Tibial nerve (tissue), 4 donors: ENCODE data around the gene CREB3. TPM values are rescaled to one million over a fixed set of nuclear protein-coding genes. Genes with fewer than 3 reads are reported as not detected.

Experiments
- DNase-seq, 2 donors: peaks; one replicate each; pipeline ENCODE4 v3.0.0-alpha.2; 2019; ENCODE audit warnings: low spot score in 2 of 2
- H3K27ac ChIP-seq, 4 donors: fragments of 200-600 bp; sonication (generic) in 3 of 4; one replicate each; pipeline ENCODE4 v1.5.1; 2017 to 2019; ENCODE audit warnings: mild to moderate bottlenecking in 1 of 4
- H3K27me3 ChIP-seq, 2 donors: fragments of 200-600 bp; sonication (generic) in 1 of 2; one replicate each; pipeline versions ENCODE4 v1.5.1 to v1.6.0; 2017 to 2019
- H3K36me3 ChIP-seq, 3 donors: fragments of 200-600 bp; sonication (generic); one replicate each; pipeline ENCODE4 v1.5.1; 2018 to 2019
- H3K4me1 ChIP-seq, 4 donors: fragments of 200-600 bp; sonication (generic) in 3 of 4; one replicate each; pipeline ENCODE4 v1.5.1; 2017 to 2019
- H3K4me3 ChIP-seq, 4 donors: fragments of 200-600 bp; sonication (generic) in 3 of 4; one replicate each; pipeline ENCODE4 v1.5.1; 2017 to 2019; ENCODE audit warnings: mild to moderate bottlenecking in 1 of 4, moderate library complexity in 1 of 4
- H3K9me3 ChIP-seq, 4 donors: fragments of 200-600 bp; sonication (generic) in 3 of 4; one replicate each; pipeline ENCODE4 v1.5.1; 2017 to 2019
- CTCF ChIP-seq, 5 experiments: fragments of 200-600 bp in 3 of 5; fragments of 450-650 bp in 2 of 5; sonication (generic) in 3 of 5; IDR thresholded peaks; one replicate each; pipeline ENCODE4 v1.5.1; 2016 to 2019; ENCODE audit warnings: antibody characterized with exemption in 5 of 5, mild to moderate bottlenecking in 3 of 5, moderate library complexity in 2 of 5
- EP300 ChIP-seq, 2 donors: sonication (generic); formaldehyde crosslinking; IDR thresholded peaks; one replicate each; pipeline ENCODE4 v1.6.1; 2017; ENCODE audit warnings: antibody characterized with exemption in 2 of 2, mild to moderate bottlenecking in 1 of 2
- POLR2A ChIP-seq, 2 donors: fragments of 450-650 bp; IDR thresholded peaks; one replicate each; pipeline ENCODE4 v1.6.1; 2017; ENCODE audit warnings: antibody characterized with exemption in 2 of 2, mild to moderate bottlenecking in 2 of 2, moderate library complexity in 2 of 2
- WGBS, 2 donors: methylation state at CpG; one replicate each; pipeline ENCODE4 v1.1.5; 2018; 5-methylcytosine and 5-hydroxymethylcytosine counted together
- total RNA-seq, 4 donors: library from RNA; depleted of rRNA; stranded (reverse); fragments of >200 nt; gene quantifications; one replicate each; pipeline ENCODE4 v1.1.0, GENCODE V29; 2016

CREB3 gene
- total RNA-seq, 4 donors from 2014 or later = 41.6 to 70.1 (median 53.5) TPM

- Histone ChIP-seq H3K4me1 (peaks cover 0 to 32% (median 27%) of the 10 kb centered on the region in 4 donors), H3K9me3 (no peaks in the 10 kb centered on the region), H3K27ac (no peak overlapping the region), H3K36me3 (peaks cover 0 to 61% (median 16%) of the 10 kb centered on the region in 3 donors), H3K27me3 (no peaks in the 10 kb centered on the region), H3K4me3 (no peak overlapping the region)
- DNase-seq = no peak
- 85 to 91% methylated on average over 8 of the region's 8 CpGs for WGBS, 2 donors
- no peak for TF ChIP-seq POLR2A (IDR thresholded peaks at IDR 0.05)
- no peak for TF ChIP-seq CTCF (IDR thresholded peaks at IDR 0.05)
- TF ChIP-seq EP300 (IDR thresholded peaks at IDR 0.05) = no peak
Measured at GRCh38 chr9:35743880-35744518, 11.5 kb downstream of the CREB3 start.

- no peak overlapping the region for H3K4me3 ChIP-seq
- no peak for DNase-seq
- no peaks in the 10 kb centered on the region for H3K27me3 ChIP-seq
- H3K36me3 ChIP-seq = peaks cover 0 to 46% (median 16%) of the 10 kb centered on the region in 3 donors
- H3K4me1 ChIP-seq = peaks cover 0 to 42% (median 36%) of the 10 kb centered on the region in 4 donors
- no peak overlapping the region for H3K27ac ChIP-seq
- WGBS, 2 donors = 48 to 62% methylated on average over 1 of the region's 1 CpG
- no peaks in the 10 kb centered on the region for H3K9me3 ChIP-seq
- no peak for TF ChIP-seq EP300 (IDR thresholded peaks at IDR 0.05)
Measured at GRCh38 chr9:35745569-35745968, 13.1 kb downstream of the CREB3 start.

- peak overlapping the region in 3 of 4 donors; percentile 89 to 97 (median 92) for H3K4me3 ChIP-seq
- peak overlapping the region in 1 of 4 donors; percentile 94 for H3K27ac ChIP-seq
- H3K4me1 ChIP-seq = peaks cover 0 to 48% (median 36%) of the 10 kb centered on the region in 4 donors
- peaks cover 0 to 46% (median 20%) of the 10 kb centered on the region in 3 donors for H3K36me3 ChIP-seq
- no peak for DNase-seq
- WGBS, 2 donors = 56 to 62% methylated on average over 3 of the region's 3 CpGs
- no peaks in the 10 kb centered on the region for H3K27me3 ChIP-seq
- TF ChIP-seq CTCF (IDR thresholded peaks at IDR 0.05) = no peak
- TF ChIP-seq EP300 (IDR thresholded peaks at IDR 0.05) = no peak
- no peak for TF ChIP-seq POLR2A (IDR thresholded peaks at IDR 0.05)
- no peaks in the 10 kb centered on the region for H3K9me3 ChIP-seq
Measured at GRCh38 chr9:35746583-35746982, 14.1 kb downstream of the CREB3 start.

GRCh38 chr9:35748242-35748857, 15.9 kb downstream of the CREB3 start:
- Histone ChIP-seq H3K4me1 (peaks cover 0 to 48% (median 36%) of the 10 kb centered on the region in 4 donors), H3K9me3 (no peaks in the 10 kb centered on the region), H3K36me3 (peaks cover 0 to 46% (median 38%) of the 10 kb centered on the region in 3 donors), H3K4me3 (peak overlapping the region; percentile 73 to 97 (median 90)), H3K27me3 (no peaks in the 10 kb centered on the region), H3K27ac (peak overlapping the region; percentile 77 to 94 (median 94))
- TF ChIP-seq CTCF (IDR thresholded peaks at IDR 0.05) (no peak), POLR2A (IDR thresholded peaks at IDR 0.05) (no peak), EP300 (IDR thresholded peaks at IDR 0.05) (no peak)
- DNase-seq = no peak
- WGBS, 2 donors = 0 to 4% methylated on average over 10 to 21 of the region's 24 CpGs

- peak within 1 kb of the TSS; percentile 77 to 94 (median 94) for H3K27ac ChIP-seq
- peak within 1 kb of the TSS; percentile 73 to 97 (median 90) for H3K4me3 ChIP-seq
- TF ChIP-seq EP300 (IDR thresholded peaks at IDR 0.05) = peak; percentile 32 to 67
- peak in 2 of 5 experiments; percentile 17 to 24 for TF ChIP-seq CTCF (IDR thresholded peaks at IDR 0.05)
- TF ChIP-seq POLR2A (IDR thresholded peaks at IDR 0.05) = peak in 1 of 2 donors; percentile 58
- H3K4me1 ChIP-seq = peaks cover 0 to 48% (median 36%) of the 10 kb centered on the region in 4 donors
- H3K36me3 ChIP-seq = peaks cover 0 to 46% (median 37%) of the 10 kb centered on the region in 3 donors
- H3K27me3 ChIP-seq = no peaks in the 10 kb centered on the region
- H3K9me3 ChIP-seq = no peaks in the 10 kb centered on the region
- whole genome bisulfite sequencing, 2 donors = 0% methylated on average over 4 to 49 of the region's 69 CpGs
- peak; percentile 48 to 51 for DNase-seq
Measured at GRCh38 chr9:35748858-35749514, 16.5 kb downstream of the CREB3 start, which contains the start of the genes GBA2 and RGP1. GBA2 (minus strand) TSS chr9:35749228; CDS start chr9:35748704, 524 bp downstream. RGP1 (plus strand) TSS chr9:35749287; CDS start chr9:35749756, 469 bp downstream.
